HepG2 (cell line): ENCODE results near the gene POMT1. TPM values are rescaled to one million over a fixed set of nuclear protein-coding genes. Genes with fewer than 3 reads are reported as not detected.

Experiments used
- ATAC-seq: fragments of 200-7000 bp; cut with Tn5 transposase; 3 replicates; pipeline ENCODE4 v1.9.1; 2020; ENCODE audit warnings: mild to moderate bottlenecking, moderate library complexity
- BruUV-seq: library from RNA; stranded (reverse); fragments of 400-500 nt; replicated peaks from 2 replicates; lab custom pipeline; 2021; lab: Mats Ljungman, UMichigan
- CTCF ChIA-PET: fragments of 300-600 bp; formaldehyde crosslinking; extraction: SDS; loops from one replicate; lab custom pipeline; 2021; ENCODE audit warnings: low total read pairs, inconsistent platforms, low intra/inter-chr PET ratio; lab: Yijun Ruan, JAX
- POLR2A ChIA-PET: fragments of 350-600 bp; sonication (Branson Sonifier 250); formaldehyde crosslinking; loops from one replicate; lab custom pipeline; 2020; ENCODE audit warnings: antibody characterized with exemption, inconsistent platforms; lab: Yijun Ruan, JAX
- DNase-seq: peaks from one replicate; pipeline ENCODE4 v3.0.0-alpha.2; 2015; ENCODE audit warnings: low spot score
- FAIRE-seq: peaks from 3 replicates; lab custom pipeline; 2011; peaks lifted over from hg19 to GRCh38; lab: Jason Lieb, UNC
- H2AFZ ChIP-seq: one replicate; pipeline ENCODE4 v1.6.1; 2011; ENCODE audit warnings: low read length, inconsistent platforms
- H3K27ac ChIP-seq: fragments of 300-600 bp; 3 replicates; pipeline ENCODE4 v1.8.0; 2011; ENCODE audit warnings: mixed run types, mild to moderate bottlenecking, mixed read lengths, low read length, inconsistent platforms; ENCODE audit not compliant: insufficient read depth; ENCODE audit errors: extremely low read length
- H3K27me3 ChIP-seq, 2 experiments: fragments of 200-600 bp in 1 of 2; 2 replicates in 1 of 2; 3 replicates in 1 of 2; pipeline versions ENCODE4 v1.6.0 to v1.8.0; 2011; ENCODE audit warnings: low read length in 2 of 2, mild to moderate bottlenecking in 2 of 2, moderate library complexity in 2 of 2, inconsistent platforms in 1 of 2; ENCODE audit not compliant: insufficient read depth in 2 of 2, control insufficient read depth in 1 of 2
- H3K36me3 ChIP-seq, 2 experiments: fragments of 200-600 bp in 1 of 2; replicated peaks in 1 of 2; 2 replicates in 1 of 2; 3 replicates in 1 of 2; pipeline versions ENCODE4 v1.5.1 to v1.8.0; 2011; ENCODE audit warnings: low read length in 2 of 2, inconsistent platforms in 1 of 2; ENCODE audit not compliant: insufficient read depth in 2 of 2, control insufficient read depth in 1 of 2
- H3K4me1 ChIP-seq: 2 replicates; pipeline ENCODE4 v1.5.1; 2012; ENCODE audit warnings: low read length, inconsistent platforms; ENCODE audit not compliant: insufficient read depth
- H3K4me2 ChIP-seq: 2 replicates; pipeline ENCODE4 v1.6.0; 2011; ENCODE audit warnings: low read depth, low read length, inconsistent platforms
- H3K4me3 ChIP-seq, 3 experiments: fragments of 200-600 bp in 1 of 3; sonication (generic), shearing (Covaris generic) in 1 of 3; replicated peaks in 1 of 3; 2 replicates each; pipeline ENCODE4 v1.5.1; 2011 to 2016; ENCODE audit warnings: low read length in 3 of 3, inconsistent platforms in 2 of 3, low read depth in 2 of 3, mild to moderate bottlenecking in 2 of 3, control low read depth in 1 of 3, mixed read lengths in 1 of 3; ENCODE audit not compliant: insufficient read depth in 1 of 3
- H3K79me2 ChIP-seq: one replicate; pipeline ENCODE4 v1.6.1; 2011; ENCODE audit warnings: low read length, inconsistent platforms; ENCODE audit not compliant: insufficient read depth
- H3K9ac ChIP-seq: 2 replicates; pipeline ENCODE4 v1.6.0; 2011; ENCODE audit warnings: mild to moderate bottlenecking, low read depth, low read length, inconsistent platforms; ENCODE audit not compliant: insufficient read depth
- H3K9me3 ChIP-seq: 2 replicates; pipeline ENCODE4 v1.5.1; 2012; ENCODE audit warnings: mild to moderate bottlenecking, low read length
- H4K20me1 ChIP-seq: 2 replicates; pipeline ENCODE4 v1.6.0; 2011; ENCODE audit warnings: inconsistent platforms, mild to moderate bottlenecking, low read length, moderate library complexity; ENCODE audit not compliant: insufficient read depth
- DRAP1 ChIP-seq: IDR thresholded peaks from 2 replicates; pipeline ENCODE4 v1.6.1; 2016; ENCODE audit warnings: missing genetic modification reagents, missing compliant biosample characterization
- GLMP ChIP-seq: sonication (generic); formaldehyde crosslinking; IDR thresholded peaks from 2 replicates; pipeline ENCODE4 v1.9.0; 2021; ENCODE audit warnings: missing genetic modification reagents, mild to moderate bottlenecking, borderline replicate concordance
- MBD4 ChIP-seq: IDR thresholded peaks from 2 replicates; pipeline ENCODE4 v1.6.1; 2012; ENCODE audit warnings: low read length, inconsistent platforms, borderline replicate concordance
- ZFP62 ChIP-seq: sonication (generic); formaldehyde crosslinking; IDR thresholded peaks from 2 replicates; pipeline ENCODE4 v1.4.0; 2020; ENCODE audit warnings: missing genetic modification reagents
- ZNF460 ChIP-seq: sonication (generic); formaldehyde crosslinking; IDR thresholded peaks from 2 replicates; pipeline ENCODE4 v1.5.1; 2020; ENCODE audit warnings: missing genetic modification reagents, mild to moderate bottlenecking, borderline replicate concordance
- ZNF616 ChIP-seq: sonication (generic); formaldehyde crosslinking; IDR thresholded peaks from 2 replicates; pipeline ENCODE4 v1.5.0; 2020; ENCODE audit warnings: low read depth, mild to moderate bottlenecking, missing genetic modification reagents
- ZNF713 ChIP-seq: sonication (generic); formaldehyde crosslinking; IDR thresholded peaks from 2 replicates; pipeline ENCODE4 v1.4.0; 2020; ENCODE audit warnings: mild to moderate bottlenecking, missing genetic modification reagents
- ZNF782 ChIP-seq: sonication (generic); formaldehyde crosslinking; IDR thresholded peaks from 2 replicates; pipeline ENCODE4 v1.4.0; 2020; ENCODE audit warnings: missing genetic modification reagents, mild to moderate bottlenecking, borderline replicate concordance
- in situ Hi-C: cut with HindIII; loops from 2 replicates; pipeline ENCODE4 v1.10.0; 2017; ENCODE audit warnings: low pct_unique_long_range_greater_than_20kb; ENCODE audit not compliant: extremely low pct_ligation_motif_present
- intact Hi-C: fragments of 100-400 bp; cut with micrococcal nuclease; formaldehyde crosslinking; loops from one replicate; pipeline ENCODE4 v1.10.0; 2022; ENCODE audit not compliant: unreplicated experiment
- polyA plus RNA-seq, 8 experiments: library from polyadenylated mRNA; depleted of rRNA in 3 of 8; stranded (reverse) in 7 of 8; unstranded in 1 of 8; fragments of >200 nt; fragmentation: Illumina TruSeq in 4 of 8; extraction: Trizol in 4 of 8; gene quantifications; 2 replicates each; pipeline versions ENCODE4 v1.2.1 to v1.2.3, GENCODE V29; 2011 to 2016; ENCODE audit warnings: low read depth in 4 of 8, missing spikeins in 1 of 8, mixed read lengths in 1 of 8; ENCODE audit not compliant: insufficient read depth in 1 of 8
- total RNA-seq, 5 experiments: library from RNA; depleted of rRNA; stranded (reverse); fragments of >200 nt; fragmentation: Illumina TruSeq; extraction: Trizol; gene quantifications; 2 replicates each; pipeline ENCODE4 v1.2.3, GENCODE V29; 2016; ENCODE audit warnings: low read depth in 1 of 5
- TF ChIP-seq, protein P1 (sequence below): sonication (generic); formaldehyde crosslinking; IDR thresholded peaks from 2 replicates; pipeline ENCODE4 v1.4.0; 2020; ENCODE audit warnings: missing genetic modification reagents
- TF ChIP-seq, protein P2 (sequence below), 2 experiments: fragments of 450-650 bp in 1 of 2; sonication (generic) in 1 of 2; formaldehyde crosslinking in 1 of 2; IDR thresholded peaks; 2 replicates each; pipeline versions ENCODE4 v1.6.1 to v1.8.0; 2016 to 2022; ENCODE audit warnings: antibody characterized with exemption in 1 of 2, mild to moderate bottlenecking in 1 of 2, missing genetic modification reagents in 1 of 2

Gene POMT1
- total and polyA plus RNA-seq, 2 of the 13 experiments (the other 11 are each of a cell fraction or from before 2014, with no cell fraction given), result 21.6 to 22.7 TPM

DNA sequence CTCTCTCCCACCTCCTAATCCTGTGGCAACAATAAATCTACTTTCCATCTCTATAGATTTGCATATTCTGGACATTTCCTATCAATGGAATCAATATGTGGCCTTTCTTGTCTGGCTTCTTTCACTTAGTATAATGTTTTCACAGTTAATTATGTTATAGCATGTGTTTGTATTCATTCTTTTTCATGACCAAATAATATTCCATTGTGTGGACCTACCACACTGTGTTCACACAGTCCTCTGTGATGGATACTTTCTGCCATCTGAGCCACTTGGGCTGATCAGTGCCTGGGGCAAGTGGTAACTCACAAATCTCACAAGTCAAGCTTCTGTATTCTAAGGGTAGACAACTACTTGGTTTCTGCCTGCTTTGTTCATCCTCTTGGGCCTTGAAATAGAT, 48.7 kb upstream of the POMT1 start:
- CTCF ChIA-PET, result no interaction called here
- peaks cover 30 to 73% of the 10 kb centered on the region in 2 experiments for H3K36me3 ChIP-seq
- FAIRE-seq, result no peak
- TF ChIP-seq GLMP (no peak), DRAP1 (CRISPR knock-in tag) (no peak), ZNF616 (CRISPR knock-in tag) (no peak), ZFP62 (CRISPR knock-in tag) (no peak), ZNF713 (CRISPR knock-in tag) (no peak), ZNF782 (CRISPR knock-in tag) (no peak), ZNF460 (CRISPR knock-in tag) (no peak), MBD4 (no peak)
- TF ChIP-seq, protein P1, sequence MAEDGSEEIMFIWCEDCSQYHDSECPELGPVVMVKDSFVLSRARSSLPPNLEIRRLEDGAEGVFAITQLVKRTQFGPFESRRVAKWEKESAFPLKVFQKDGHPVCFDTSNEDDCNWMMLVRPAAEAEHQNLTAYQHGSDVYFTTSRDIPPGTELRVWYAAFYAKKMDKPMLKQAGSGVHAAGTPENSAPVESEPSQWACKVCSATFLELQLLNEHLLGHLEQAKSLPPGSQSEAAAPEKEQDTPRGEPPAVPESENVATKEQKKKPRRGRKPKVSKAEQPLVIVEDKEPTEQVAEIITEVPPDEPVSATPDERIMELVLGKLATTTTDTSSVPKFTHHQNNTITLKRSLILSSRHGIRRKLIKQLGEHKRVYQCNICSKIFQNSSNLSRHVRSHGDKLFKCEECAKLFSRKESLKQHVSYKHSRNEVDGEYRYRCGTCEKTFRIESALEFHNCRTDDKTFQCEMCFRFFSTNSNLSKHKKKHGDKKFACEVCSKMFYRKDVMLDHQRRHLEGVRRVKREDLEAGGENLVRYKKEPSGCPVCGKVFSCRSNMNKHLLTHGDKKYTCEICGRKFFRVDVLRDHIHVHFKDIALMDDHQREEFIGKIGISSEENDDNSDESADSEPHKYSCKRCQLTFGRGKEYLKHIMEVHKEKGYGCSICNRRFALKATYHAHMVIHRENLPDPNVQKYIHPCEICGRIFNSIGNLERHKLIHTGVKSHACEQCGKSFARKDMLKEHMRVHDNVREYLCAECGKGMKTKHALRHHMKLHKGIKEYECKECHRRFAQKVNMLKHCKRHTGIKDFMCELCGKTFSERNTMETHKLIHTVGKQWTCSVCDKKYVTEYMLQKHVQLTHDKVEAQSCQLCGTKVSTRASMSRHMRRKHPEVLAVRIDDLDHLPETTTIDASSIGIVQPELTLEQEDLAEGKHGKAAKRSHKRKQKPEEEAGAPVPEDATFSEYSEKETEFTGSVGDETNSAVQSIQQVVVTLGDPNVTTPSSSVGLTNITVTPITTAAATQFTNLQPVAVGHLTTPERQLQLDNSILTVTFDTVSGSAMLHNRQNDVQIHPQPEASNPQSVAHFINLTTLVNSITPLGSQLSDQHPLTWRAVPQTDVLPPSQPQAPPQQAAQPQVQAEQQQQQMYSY (CRISPR knock-in tag), result no peak
- TF ChIP-seq, protein P2, sequence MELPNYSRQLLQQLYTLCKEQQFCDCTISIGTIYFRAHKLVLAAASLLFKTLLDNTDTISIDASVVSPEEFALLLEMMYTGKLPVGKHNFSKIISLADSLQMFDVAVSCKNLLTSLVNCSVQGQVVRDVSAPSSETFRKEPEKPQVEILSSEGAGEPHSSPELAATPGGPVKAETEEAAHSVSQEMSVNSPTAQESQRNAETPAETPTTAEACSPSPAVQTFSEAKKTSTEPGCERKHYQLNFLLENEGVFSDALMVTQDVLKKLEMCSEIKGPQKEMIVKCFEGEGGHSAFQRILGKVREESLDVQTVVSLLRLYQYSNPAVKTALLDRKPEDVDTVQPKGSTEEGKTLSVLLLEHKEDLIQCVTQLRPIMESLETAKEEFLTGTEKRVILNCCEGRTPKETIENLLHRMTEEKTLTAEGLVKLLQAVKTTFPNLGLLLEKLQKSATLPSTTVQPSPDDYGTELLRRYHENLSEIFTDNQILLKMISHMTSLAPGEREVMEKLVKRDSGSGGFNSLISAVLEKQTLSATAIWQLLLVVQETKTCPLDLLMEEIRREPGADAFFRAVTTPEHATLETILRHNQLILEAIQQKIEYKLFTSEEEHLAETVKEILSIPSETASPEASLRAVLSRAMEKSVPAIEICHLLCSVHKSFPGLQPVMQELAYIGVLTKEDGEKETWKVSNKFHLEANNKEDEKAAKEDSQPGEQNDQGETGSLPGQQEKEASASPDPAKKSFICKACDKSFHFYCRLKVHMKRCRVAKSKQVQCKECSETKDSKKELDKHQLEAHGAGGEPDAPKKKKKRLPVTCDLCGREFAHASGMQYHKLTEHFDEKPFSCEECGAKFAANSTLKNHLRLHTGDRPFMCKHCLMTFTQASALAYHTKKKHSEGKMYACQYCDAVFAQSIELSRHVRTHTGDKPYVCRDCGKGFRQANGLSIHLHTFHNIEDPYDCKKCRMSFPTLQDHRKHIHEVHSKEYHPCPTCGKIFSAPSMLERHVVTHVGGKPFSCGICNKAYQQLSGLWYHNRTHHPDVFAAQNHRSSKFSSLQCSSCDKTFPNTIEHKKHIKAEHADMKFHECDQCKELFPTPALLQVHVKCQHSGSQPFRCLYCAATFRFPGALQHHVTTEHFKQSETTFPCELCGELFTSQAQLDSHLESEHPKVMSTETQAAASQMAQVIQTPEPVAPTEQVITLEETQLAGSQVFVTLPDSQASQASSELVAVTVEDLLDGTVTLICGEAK (IDR thresholded peaks at IDR 0.05), result no peak
- TF ChIP-seq, protein P2 (CRISPR knock-in tag; IDR thresholded peaks at IDR 0.05), result no peak

More for the DNA sequence above, 48.7 kb upstream of the POMT1 start:
- H3K27ac ChIP-seq, result no peak overlapping the region
- in situ Hi-C loops, result no loop called here
- BruUV-seq, result no TSS peak
- no peak overlapping the region for H3K9ac ChIP-seq
- no peak overlapping the region for H3K4me2 ChIP-seq
- H4K20me1 ChIP-seq, result peaks cover 6% of the 10 kb centered on the region; the same call in 1 of the 2 replicates
- no peak overlapping the region for H3K4me3 ChIP-seq
- no peaks in the 10 kb centered on the region for H3K4me1 ChIP-seq
- H3K27me3 ChIP-seq, result no peaks in the 10 kb centered on the region
- intact Hi-C loops, result no loop called here
- H2AFZ ChIP-seq, result no peak overlapping the region
- no peaks in the 10 kb centered on the region for H3K9me3 ChIP-seq
- no peak for ATAC-seq
- H3K79me2 ChIP-seq, result peaks cover 7% of the 10 kb centered on the region
- no peak for DNase-seq
- POLR2A ChIA-PET, result interaction anchor here (1.0 kb wide), 1 partner anchor 81 kb away, joined by 3 read pairs; no protein-coding TSS in a partner anchor
